HG03354 (cell line): ENCODE data around the gene C10orf105.

Experiments used
- ATAC-seq: cut with Tn5 transposase; IDR thresholded peaks from one replicate; pipeline ENCODE4 v1.9.1; 2021; ENCODE audit warnings: mild to moderate bottlenecking; ENCODE audit not compliant: unreplicated experiment, poor library complexity, severe bottlenecking

C10orf105 gene

GRCh38 chr10:71720288-71720687, 710 bp upstream of the C10orf105 start:
- no peak for ATAC-seq

- ATAC-seq, result no peak
Observed at GRCh38 chr10:71719042-71719441, 536 bp downstream of the C10orf105 start.

- ATAC-seq, result no peak
Observed at GRCh38 chr10:71718165-71718698, 1.3 kb downstream of the C10orf105 start.

DNA sequence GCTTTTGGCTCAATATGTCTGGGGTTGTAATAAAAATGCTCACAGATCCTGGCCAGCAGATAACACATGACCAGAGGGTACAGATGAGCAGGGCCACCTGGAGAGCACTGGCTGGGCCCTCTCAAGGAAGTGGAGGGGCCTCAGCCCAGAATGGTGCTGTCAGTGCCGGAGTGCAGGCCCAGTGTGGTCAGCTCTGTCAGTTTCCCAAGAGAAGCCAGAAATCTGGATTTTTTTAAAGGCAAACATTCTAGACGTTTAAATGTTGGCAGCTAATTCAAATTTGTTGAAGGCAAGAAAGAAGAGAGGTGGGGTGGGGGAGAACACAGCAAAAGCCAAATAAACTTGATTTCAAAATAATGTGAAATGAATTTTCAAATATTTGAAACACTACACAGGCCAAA, 2.0 kb downstream of the C10orf105 start:
- no peak for ATAC-seq

GRCh38 chr10:71717056-71717455, 2.5 kb downstream of the C10orf105 start:
- no peak for ATAC-seq

DNA sequence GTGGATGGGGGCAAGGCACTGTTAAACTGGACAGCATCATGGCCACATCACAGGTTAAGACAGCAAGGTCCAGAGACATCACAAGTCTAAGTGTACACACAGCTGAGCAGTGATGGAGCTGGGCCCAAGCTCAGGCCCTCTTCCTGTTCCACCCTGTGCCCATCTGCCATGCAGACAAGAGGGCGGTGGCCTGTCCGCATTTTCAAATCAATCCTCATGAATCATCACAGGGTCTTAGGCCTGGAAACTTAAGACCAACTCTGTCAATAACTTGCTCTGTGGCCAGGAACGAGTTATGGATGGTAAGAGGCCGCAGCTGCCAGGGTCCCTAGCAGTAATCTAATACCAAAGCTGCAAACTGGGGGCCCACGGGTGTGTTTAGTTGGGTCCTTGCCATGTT, 3.2 kb downstream of the C10orf105 start:
- no peak for ATAC-seq

DNA sequence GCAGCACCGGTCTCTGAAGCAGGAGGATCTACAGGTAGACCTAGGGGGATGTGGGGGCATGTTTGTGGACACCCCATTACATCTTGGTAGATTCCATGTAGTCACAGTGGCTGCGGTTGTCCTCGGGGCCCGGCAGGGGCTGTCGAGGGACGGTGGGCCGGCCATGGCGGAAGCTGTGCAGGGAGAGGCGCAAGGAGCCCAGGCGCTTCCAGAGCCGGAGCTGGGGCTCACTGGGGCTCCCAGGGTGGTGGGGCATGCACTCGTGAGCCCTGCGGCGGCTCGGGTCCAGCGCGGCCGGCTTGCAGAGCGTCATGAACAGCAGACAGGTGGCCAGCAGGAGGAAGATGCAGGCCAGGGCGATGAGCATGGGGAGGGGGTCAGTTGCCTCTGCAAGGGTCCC, 3.7 kb downstream of the C10orf105 start:
- no peak for ATAC-seq

DNA sequence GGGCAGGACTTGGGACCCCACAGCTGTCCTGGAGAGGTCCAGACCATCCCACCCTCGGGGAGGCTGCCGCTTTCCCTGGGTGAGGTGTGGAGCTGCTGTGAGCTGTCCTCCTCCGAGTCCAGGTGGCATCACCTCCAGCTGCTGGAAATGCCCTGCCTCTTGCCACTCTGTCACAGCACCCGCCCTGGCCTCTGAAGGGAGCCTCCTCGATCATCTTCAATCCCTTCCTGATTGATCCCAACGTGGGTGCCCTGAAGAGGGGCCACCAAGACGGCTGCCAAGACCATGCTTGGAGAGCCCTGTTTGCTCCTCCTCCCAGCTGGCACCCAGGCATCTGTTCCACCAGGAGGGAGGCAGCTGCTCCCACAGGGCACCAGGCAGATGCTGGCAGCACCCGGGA, 4.6 kb downstream of the C10orf105 start:
- ATAC-seq, result no peak

DNA sequence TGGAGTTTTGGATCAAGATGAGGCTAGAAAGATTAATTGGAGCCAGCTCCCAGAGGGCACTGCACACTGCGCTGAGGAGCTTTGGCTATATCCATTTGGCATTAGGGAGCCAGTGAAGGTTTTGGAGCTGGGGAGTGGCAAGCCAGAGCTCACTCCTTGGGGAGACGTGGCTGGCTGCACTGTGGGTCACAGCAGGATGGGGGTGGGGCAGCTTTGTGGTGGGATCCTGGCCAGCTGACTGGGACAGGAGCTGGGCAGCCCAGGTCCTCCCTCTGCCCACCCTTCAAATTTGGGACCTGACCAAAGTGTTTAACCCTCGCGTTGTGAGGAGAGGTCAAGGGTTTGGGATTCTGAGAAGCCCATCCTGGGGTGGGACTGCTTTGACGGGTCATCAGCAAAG, 5.0 kb downstream of the C10orf105 start:
- ATAC-seq, result no peak

GRCh38 chr10:71714031-71714410, 5.6 kb downstream of the C10orf105 start:
- ATAC-seq, result no peak

- no peak for ATAC-seq
Observed at GRCh38 chr10:71713135-71714030, 6.2 kb downstream of the C10orf105 start.

DNA sequence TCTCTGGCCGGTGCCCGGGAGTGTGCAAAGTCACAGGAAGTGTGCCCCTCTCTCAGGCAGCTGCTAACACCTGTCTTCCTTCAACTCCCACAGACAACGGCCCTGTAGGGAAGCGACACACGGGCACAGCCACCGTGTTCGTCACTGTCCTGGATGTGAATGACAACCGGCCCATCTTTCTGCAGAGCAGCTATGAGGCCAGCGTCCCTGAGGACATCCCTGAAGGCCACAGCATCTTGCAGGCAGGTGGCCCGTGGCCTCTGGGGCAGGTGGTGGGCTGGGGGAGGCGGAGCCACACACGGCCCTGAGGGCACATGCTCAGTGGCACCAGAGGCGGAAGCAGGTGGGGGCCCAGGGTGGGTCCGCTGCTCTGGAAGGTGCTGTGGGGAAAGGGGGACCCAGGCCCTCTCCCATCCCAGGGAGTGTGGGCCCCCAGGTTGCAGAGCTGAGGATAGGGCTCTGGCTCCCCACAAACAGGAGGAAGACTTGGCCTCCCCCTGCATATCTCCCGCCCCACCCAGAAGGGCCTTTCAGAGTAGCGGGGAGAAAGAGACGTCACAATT, 6.9 kb downstream of the C10orf105 start:
- ATAC-seq, result no peak

DNA sequence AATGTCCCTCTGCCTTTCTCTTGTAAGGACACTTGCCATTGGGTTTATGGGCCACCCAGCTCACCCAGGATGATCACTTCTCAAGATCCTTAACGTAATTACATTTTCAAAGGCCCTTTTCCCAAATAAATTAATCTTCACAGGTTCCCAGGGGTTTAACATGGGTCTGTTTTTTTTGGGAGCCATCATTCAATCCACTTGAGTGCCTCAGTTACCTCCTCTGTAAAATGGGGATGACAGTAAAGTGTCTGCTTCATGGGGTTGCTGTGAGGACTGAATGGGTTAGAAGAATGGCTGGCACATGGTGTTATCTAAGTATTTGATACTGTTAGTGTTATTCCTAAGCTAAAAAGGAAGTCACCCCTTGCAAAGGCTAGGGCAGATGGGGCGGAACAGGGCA, 7.4 kb downstream of the C10orf105 start:
- no peak for ATAC-seq

DNA sequence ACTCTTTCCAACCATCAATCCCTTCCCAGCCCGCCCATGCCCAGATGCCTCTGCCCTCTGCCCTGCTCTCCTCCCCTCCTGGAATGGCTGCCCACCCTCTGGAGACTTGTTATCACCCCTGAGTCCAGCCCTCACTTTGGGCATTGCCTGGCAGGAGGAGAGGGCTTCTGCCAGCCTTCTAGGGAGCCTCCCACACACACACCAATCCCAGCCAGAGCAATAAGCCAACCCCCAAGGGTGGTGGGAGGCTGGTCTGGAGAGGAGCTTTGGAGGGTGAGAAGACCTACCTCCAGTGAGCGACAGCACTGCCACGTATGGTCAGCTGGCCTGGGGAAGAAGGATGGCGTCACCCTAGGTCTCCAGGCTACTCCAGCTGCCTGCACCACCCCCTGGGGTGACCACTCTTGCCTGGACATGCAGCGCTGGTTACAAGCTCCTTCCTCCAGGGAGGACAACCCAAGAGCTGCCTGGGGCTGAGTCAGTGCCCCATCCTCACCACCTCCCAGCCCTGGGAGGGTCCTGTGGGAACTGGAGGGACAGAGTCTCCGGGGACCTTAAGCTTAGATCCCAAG, 8.4 kb downstream of the C10orf105 start:
- ATAC-seq, result no peak

GRCh38 chr10:71710519-71710918, 9.1 kb downstream of the C10orf105 start:
- no peak for ATAC-seq

GRCh38 chr10:71708897-71709882, 10.4 kb downstream of the C10orf105 start:
- ATAC-seq, result no peak

DNA sequence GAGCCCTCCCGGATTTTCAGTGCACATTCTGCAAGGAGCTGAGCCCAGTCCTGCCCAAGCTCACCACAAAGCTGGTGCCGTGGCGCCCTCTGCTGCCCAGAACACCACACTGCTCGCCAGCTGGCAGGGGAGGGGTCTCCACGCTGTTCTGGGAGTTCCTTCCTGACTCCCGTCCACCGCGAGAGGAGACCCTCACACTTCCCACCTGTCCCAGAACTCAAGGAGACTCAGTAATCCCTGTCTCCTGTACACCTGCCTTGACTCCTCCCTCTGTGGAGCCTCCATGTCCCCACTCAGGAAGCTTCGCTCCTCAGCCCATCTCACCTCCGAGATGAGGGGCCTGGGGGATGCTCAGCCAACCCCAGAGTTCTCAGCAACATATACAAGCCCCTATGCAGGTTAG, 11.3 kb downstream of the C10orf105 start:
- no peak for ATAC-seq

- ATAC-seq, result no peak
Observed at GRCh38 chr10:71707240-71707789, 12.3 kb downstream of the C10orf105 start.
